ENCODE data around the gene RENBP. TPM values are rescaled to one million over a fixed set of nuclear protein-coding genes. Genes with fewer than 3 reads are reported as not detected.
A peak's percentile ranks its signal among the peaks of the same experiment; 100 is the strongest.

RENBP gene
- total and polyA plus RNA-seq, 9 of the 15 experiments (the other 6 are each of a cell fraction or from before 2014, with no cell fraction given), result 0.07 to 14.8 (median 10.6) TPM; not detected in 1

- no peak for TF ChIP-seq STAT6 (CRISPR knock-in tag; IDR thresholded peaks at IDR 0.05)
- 0 out of 2 replicates have a peak, but pooled peaks have one; percentile 2 for TF ChIP-seq FOXK1 (CRISPR knock-in tag; IDR thresholded peaks at IDR 0.05; ENCODE audit: borderline replicate concordance)
- TF ChIP-seq TAF1 (IDR thresholded peaks at IDR 0.05; ENCODE audit: control insufficient read depth, extremely low read depth, insufficient read depth, low read length, severe bottlenecking), result peak; percentile 14
- no peak for TF ChIP-seq TOE1 (IDR thresholded peaks at IDR 0.05; ENCODE audit: borderline replicate concordance)
- no peak for TF ChIP-seq TOE1 (CRISPR knock-in tag; IDR thresholded peaks at IDR 0.05; ENCODE audit: borderline replicate concordance, low read depth)
- no peak for TF ChIP-seq NR4A1 (CRISPR knock-in tag; IDR thresholded peaks at IDR 0.05)
- TF ChIP-seq NR4A1 (tag; IDR thresholded peaks at IDR 0.05), result 0 out of 2 replicates have a peak, but pooled peaks have one; percentile 38
- no peak for TF ChIP-seq KAT2B (IDR thresholded peaks at IDR 0.05; ENCODE audit: low read depth, low read length)
- no peak for TF ChIP-seq ZNF354B (CRISPR knock-in tag; IDR thresholded peaks at IDR 0.05)
- TF ChIP-seq ETS2 (tag; IDR thresholded peaks at IDR 0.05; ENCODE audit: borderline replicate concordance, poor library complexity, severe bottlenecking), result no peak
- peak in 1 of 3 experiments; percentile 62; a peak in 2 of 6 replicates for TF ChIP-seq ZBTB11 (CRISPR knock-in tag; IDR thresholded peaks at IDR 0.05)
- TF ChIP-seq, protein P1, sequence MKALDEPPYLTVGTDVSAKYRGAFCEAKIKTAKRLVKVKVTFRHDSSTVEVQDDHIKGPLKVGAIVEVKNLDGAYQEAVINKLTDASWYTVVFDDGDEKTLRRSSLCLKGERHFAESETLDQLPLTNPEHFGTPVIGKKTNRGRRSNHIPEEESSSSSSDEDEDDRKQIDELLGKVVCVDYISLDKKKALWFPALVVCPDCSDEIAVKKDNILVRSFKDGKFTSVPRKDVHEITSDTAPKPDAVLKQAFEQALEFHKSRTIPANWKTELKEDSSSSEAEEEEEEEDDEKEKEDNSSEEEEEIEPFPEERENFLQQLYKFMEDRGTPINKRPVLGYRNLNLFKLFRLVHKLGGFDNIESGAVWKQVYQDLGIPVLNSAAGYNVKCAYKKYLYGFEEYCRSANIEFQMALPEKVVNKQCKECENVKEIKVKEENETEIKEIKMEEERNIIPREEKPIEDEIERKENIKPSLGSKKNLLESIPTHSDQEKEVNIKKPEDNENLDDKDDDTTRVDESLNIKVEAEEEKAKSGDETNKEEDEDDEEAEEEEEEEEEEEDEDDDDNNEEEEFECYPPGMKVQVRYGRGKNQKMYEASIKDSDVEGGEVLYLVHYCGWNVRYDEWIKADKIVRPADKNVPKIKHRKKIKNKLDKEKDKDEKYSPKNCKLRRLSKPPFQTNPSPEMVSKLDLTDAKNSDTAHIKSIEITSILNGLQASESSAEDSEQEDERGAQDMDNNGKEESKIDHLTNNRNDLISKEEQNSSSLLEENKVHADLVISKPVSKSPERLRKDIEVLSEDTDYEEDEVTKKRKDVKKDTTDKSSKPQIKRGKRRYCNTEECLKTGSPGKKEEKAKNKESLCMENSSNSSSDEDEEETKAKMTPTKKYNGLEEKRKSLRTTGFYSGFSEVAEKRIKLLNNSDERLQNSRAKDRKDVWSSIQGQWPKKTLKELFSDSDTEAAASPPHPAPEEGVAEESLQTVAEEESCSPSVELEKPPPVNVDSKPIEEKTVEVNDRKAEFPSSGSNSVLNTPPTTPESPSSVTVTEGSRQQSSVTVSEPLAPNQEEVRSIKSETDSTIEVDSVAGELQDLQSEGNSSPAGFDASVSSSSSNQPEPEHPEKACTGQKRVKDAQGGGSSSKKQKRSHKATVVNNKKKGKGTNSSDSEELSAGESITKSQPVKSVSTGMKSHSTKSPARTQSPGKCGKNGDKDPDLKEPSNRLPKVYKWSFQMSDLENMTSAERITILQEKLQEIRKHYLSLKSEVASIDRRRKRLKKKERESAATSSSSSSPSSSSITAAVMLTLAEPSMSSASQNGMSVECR (CRISPR knock-in tag; IDR thresholded peaks at IDR 0.05), result peak; percentile 53; the same call in 1 of the 2 replicates
- TF ChIP-seq ELF1 (tag; IDR thresholded peaks at IDR 0.05), result 0 out of 2 replicates have a peak, but pooled peaks have one; percentile 36
- TF ChIP-seq MCM2 (IDR thresholded peaks at IDR 0.05; ENCODE audit: low read depth), result no peak
- TF ChIP-seq BRD4 (IDR thresholded peaks at IDR 0.05), result peak; percentile 53; the same call in 1 of the 2 replicates
Observed at GRCh38 chrX:153926858-153927671, 17.4 kb downstream of the RENBP start (continued).
